Astrocyte of the cerebellum (primary cell): ENCODE data around the gene CROCC.
"Not testable (repeated sequence)": the region's sequence is repeated elsewhere in the genome, so short reads cannot be mapped to it uniquely, and the experiment has no call there.

Experiments
- DNase-seq: peaks from one replicate; pipeline ENCODE4 v3.0.0-alpha.2; 2011; ENCODE audit warnings: low read depth
- H3K4me3 ChIP-seq: 2 replicates; pipeline ENCODE4 v1.5.1; 2011; ENCODE audit warnings: mild to moderate bottlenecking, low read depth, low read length, moderate library complexity
- CTCF ChIP-seq: IDR thresholded peaks from 2 replicates; pipeline ENCODE4 v1.5.1; 2012; ENCODE audit warnings: low read length, low read depth, moderate library complexity, mild to moderate bottlenecking; ENCODE audit errors: missing control alignments
- in situ Hi-C: cut with HindIII; loops from 2 replicates; pipeline ENCODE4 v1.10.0; 2017; ENCODE audit warnings: low sequenced_read_pairs

The CROCC gene

GRCh38 chr1:16906873-16907272 lies 14.9 kb upstream of the CROCC start:
- no peak overlapping the region for H3K4me3 ChIP-seq
- no peak for TF ChIP-seq CTCF
- in situ Hi-C loops, result no loop called here
- DNase-seq, result no peak

DNA sequence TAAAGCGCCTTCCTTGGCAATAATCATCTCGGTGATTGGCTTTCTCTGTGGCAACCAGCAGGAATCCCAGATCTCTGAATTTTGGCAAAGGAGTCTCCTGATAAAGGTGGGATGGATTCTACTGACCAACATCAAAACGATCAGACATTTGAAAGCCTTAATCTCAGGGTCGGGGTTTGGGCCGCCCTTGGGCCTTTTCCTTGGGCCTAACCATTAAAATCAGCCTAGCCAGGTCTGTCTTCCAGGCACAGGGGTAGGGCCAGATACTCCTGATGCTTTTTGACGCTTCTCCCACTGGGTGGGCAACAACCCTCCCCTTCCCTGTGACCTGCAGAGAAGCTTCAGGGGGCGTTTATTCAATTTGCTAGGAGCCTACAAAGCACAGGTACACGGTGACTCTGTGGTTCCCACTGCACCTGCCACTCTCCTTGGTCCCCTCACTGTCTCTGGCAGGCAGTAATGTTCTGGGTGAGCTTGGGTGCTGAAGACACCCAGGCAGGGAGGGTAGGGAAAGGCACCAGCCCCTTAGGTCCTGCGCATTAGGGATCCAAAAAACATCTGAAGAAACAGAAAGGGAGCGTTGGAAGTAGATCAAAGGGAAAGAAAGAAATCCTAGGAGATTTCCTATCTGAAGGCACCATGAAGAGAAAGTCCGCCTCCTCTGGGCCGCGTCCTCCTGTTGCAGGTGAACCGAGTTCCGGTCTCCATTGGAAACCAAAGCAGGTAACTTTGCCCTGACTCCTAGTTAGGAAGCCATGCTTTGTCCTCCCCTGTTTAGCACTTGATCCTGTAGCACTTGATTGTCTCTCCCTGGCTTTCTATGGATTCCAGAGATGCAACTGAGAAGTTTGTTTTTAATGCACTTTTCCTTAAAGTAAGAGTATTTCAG lies 13.6 kb upstream of the CROCC start:
- no peak for DNase-seq
- no peak for TF ChIP-seq CTCF
- in situ Hi-C loops, result no loop called here
- no peak overlapping the region for H3K4me3 ChIP-seq

- H3K4me3 ChIP-seq, in situ Hi-C loops, DNase-seq: not testable (repeated sequence)
Observed at GRCh38 chr1:16911851-16912721, 9.6 kb upstream of the CROCC start.

GRCh38 chr1:16912742-16913141 lies 9.0 kb upstream of the CROCC start:
- in situ Hi-C loops, H3K4me3 ChIP-seq, DNase-seq: not testable (repeated sequence)

GRCh38 chr1:16913181-16913832 lies 8.4 kb upstream of the CROCC start:
- TF ChIP-seq CTCF, result no peak
- in situ Hi-C loops, result no loop called here
- no peak for DNase-seq
- peak overlapping the region; percentile 55 for H3K4me3 ChIP-seq

GRCh38 chr1:16913833-16914662 lies 7.7 kb upstream of the CROCC start:
- TF ChIP-seq CTCF, result no peak
- in situ Hi-C loops, result no loop called here
- peak overlapping the region; percentile 55 for H3K4me3 ChIP-seq
- peak; percentile 65 for DNase-seq

DNA sequence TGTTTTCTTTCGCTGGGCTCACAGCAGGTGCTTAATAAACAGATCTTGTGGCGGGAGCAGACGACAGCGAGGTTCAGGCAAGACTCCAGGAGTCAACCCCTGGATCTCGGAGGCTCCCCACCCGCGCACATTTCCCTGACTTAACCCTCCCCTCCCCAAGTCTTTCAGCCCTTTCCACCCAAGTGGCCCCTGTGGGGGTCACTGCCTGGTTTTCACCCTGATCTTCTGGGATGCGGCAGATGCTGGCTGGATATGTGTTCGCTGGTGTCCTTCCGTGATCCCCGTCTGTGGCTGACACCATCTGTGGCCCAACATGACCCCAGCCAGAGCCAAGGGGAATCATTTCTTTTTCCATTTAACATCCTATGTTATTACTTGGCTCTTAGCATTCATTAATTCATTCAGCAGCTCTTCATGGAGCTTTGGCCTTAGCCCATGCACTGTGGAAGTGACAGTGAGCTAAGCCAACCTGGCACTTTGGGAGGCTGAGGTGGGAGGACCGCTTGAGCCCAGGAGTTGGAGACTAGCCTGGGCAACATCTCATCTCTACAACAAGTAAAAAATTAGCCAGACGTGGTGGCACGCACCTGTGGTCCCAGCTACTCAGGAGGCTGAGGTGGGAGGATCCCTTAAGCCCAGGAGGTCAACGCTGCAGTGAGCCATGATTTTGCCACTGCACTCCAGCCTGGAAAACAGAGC lies 6.7 kb upstream of the CROCC start:
- peak overlapping the region; percentile 55 for H3K4me3 ChIP-seq
- DNase-seq, in situ Hi-C loops: not testable (repeated sequence)
